Inflammatory macrophage treated with lipopolysaccharide for 1 hour (primary cell): ENCODE results near the gene STARD7.
A peak's percentile ranks its signal among the peaks of the same experiment; 100 is the strongest.

Experiments used
- DNase-seq, 2 donors: peaks; one replicate each; pipeline ENCODE4 v3.0.0-alpha.2; 2020 to 2022

STARD7 gene, protein sequence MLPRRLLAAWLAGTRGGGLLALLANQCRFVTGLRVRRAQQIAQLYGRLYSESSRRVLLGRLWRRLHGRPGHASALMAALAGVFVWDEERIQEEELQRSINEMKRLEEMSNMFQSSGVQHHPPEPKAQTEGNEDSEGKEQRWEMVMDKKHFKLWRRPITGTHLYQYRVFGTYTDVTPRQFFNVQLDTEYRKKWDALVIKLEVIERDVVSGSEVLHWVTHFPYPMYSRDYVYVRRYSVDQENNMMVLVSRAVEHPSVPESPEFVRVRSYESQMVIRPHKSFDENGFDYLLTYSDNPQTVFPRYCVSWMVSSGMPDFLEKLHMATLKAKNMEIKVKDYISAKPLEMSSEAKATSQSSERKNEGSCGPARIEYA

DNA sequence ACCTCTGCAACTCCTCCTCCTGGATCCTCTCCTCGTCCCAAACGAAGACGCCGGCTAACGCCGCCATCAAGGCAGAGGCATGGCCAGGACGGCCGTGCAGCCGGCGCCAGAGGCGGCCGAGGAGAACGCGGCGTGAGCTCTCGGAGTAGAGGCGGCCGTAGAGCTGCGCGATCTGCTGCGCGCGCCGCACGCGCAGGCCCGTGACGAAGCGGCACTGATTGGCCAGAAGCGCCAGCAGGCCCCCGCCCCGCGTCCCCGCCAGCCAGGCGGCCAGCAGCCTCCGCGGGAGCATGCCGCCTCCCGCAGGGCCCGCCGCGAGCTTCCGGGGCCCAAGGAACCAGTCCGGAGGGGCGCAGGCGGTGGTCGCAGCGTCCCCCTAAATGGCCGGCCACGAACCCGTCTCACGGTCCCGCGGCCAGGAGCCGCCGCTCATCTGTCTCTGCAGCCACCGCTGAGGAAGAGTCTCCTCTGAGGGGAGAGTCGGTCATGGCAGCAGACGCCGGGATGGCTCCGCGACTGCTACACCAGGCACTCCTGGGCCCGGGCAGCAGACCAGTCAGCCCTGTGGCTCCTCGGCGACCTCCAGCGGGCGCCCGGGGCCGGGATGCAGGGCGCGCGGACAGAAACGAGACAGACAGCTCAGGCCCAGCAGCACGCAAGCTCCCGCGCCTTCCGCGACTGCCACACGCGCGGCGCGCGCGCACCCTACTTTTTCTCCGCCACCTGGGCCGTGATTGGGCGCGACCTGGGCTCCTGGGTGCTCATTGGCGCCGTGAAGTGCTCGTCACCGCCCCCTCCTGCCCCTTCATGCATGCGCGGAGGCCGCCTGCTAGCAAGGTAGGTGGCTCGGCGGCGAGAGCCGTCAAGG is at the start of gene STARD7:
STARD7 (minus strand) TSS at position 685 of the 868 bp plus-strand sequence; CDS start at position 292, 393 bp downstream.
- DNase-seq, result peak; percentile 94 to 97

DNA sequence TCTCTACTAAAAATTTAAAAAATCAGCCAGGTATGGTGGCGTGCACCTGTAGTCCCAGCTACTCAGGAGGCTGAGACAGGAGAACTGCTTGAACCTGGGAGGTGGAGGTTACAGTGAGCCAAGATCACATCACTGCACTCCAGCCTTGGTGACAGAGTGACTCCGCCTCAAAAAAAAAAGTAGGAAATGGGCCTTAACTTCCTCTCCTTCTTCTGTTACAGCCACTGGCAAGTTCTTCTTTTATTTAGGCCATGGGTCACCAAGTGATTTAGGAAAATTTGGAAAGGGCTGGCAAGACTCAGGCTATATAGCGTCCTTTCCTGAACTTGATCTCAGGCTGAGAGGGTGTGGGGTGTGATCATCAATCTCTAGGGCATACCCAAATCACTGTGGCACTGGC is 49.1 kb upstream of the STARD7 start:
- DNase-seq, result peak; percentile 79 to 91

GRCh38 chr2:96256611-96257113 is 48.0 kb upstream of the STARD7 start:
- peak; percentile 64 to 71 for DNase-seq

GRCh38 chr2:96254571-96254970 is 45.9 kb upstream of the STARD7 start:
- DNase-seq, result no peak

- no peak for DNase-seq
These were observed 44.4 kb upstream of the STARD7 start for GRCh38 chr2:96253006-96253405.

DNA sequence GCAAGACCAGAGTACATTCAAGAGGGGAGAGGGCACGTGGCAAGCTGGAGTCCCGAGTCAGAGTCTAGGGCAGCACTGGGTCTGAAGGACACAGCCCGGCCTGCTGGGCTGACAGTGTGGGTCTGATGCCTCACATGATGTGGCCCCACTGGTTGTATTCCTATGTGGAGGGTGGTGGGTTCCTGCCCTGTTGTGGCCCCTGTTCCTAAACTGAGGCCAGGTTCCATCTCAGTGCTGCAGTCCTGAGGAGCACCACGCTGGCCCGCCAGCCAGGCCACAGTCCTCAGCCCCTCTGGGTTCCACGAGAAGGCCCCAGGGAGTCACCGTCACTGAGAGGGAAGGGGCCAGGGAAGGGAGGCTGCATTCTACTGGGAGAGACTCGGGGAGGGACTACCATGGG is 43.9 kb upstream of the STARD7 start:
- DNase-seq, result no peak

DNA sequence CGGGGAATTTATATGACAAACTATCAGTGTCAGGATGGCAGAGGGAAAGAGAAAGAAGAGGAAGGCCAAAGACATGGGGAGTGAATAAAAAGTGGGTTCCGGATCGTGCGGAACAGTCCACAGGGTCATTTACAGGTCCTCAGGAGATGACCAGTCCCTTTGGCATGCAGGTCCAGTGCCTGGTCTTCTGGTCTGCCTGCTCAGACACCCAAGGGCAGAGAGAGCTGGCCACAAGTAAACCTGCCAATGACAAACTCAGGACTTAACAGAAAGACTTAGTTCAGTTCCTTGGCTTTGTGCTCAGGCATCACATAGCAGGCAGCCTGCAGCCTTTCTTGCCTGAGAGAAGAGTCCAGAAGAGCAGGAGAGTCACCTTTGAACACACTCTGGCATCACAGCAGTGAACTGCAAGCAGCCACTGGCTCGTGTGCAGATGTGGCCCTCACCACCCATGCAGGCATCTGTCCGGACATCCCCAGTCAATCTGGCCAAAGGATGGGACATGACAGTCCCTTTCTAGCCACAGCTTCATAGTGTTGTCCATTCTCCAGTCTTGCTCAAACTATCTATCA is 43.2 kb upstream of the STARD7 start:
- peak in 1 of 2 donors; percentile 21 for DNase-seq

GRCh38 chr2:96250188-96250587 is 41.6 kb upstream of the STARD7 start:
- DNase-seq, result no peak

- no peak for DNase-seq
These were observed 41.0 kb upstream of the STARD7 start for GRCh38 chr2:96249654-96250053.

- no peak for DNase-seq
These were observed 40.0 kb upstream of the STARD7 start for GRCh38 chr2:96248624-96249023.

DNA sequence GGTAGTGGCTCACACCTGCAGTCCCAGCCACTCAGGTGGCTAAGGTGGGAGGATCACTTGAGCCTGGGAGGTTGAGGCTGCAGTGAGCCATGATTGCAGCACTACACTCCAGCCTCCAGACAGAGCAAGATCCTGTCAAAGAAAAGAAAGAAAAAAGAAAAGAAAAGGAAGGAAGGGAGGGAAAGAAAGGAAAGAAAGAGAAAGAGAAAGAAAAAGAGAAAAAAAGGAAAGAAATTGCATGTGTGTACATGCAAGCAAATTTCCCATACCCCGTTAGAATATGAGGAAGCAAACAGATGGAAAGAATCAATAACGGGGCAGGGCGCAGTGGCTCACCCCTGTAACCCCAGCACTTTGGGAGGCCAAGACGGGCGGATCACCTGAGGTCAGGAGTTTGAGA is 39.3 kb upstream of the STARD7 start:
- DNase-seq, result no peak

- peak; percentile 68 to 84 for DNase-seq
These were observed 38.4 kb upstream of the STARD7 start for GRCh38 chr2:96247009-96247408.

DNA sequence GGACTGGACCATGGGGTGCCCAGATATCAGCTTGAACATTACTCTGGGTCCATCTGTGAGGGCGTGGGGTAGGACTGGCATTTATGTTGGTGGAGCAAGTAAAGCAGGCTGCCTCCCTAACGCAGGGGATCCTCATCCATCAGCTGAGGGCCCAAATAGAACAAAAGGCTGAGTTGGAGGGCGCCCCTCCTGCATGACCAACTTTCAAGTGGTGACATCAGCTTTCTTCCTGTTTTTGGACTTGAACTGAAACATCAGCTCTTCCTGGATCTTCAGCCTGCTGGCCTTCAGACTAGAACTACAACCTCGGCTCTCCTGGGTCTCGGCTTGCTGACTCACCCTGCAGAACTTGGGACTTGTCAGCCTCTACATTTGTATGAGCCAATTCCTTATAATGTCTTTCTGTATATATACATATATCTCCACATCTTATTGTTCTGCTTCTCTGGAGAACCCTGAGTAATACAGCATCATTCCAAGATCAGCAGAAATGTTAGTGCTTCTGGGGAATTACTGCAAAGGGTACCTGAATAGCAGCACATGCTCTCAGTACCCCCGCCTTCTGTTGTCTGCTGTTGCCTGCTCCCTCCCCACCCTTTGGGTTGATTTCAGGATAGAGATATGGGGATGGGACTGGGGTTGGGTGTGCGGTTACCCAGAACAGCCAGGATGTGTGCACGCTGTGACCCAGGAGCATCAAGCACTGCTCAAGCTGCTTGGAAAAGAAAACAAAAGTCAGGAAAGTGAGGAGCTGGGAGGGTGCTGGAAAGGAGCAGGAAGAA is 37.2 kb upstream of the STARD7 start:
- peak; percentile 84 to 91 for DNase-seq

DNA sequence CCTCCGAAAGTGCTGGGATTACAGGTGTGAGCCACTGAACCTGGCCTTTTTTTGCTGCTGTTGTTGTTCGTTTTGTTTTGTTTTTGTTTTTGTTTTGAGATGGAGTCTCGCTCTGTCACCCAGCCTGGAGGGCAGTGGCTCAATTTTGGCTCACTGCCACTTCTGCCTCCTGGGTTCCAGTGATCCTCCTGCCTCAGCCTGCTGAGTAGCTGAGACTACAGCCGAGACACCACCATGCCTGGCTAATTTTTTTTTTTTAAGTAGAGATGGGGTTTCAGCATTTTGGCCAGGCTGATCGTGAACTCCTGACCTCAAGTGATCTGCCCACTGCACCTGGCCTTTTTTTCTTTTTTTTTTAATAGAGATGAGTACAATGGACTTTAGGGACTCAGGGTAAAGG is 35.2 kb upstream of the STARD7 start:
- DNase-seq, result no peak

DNA sequence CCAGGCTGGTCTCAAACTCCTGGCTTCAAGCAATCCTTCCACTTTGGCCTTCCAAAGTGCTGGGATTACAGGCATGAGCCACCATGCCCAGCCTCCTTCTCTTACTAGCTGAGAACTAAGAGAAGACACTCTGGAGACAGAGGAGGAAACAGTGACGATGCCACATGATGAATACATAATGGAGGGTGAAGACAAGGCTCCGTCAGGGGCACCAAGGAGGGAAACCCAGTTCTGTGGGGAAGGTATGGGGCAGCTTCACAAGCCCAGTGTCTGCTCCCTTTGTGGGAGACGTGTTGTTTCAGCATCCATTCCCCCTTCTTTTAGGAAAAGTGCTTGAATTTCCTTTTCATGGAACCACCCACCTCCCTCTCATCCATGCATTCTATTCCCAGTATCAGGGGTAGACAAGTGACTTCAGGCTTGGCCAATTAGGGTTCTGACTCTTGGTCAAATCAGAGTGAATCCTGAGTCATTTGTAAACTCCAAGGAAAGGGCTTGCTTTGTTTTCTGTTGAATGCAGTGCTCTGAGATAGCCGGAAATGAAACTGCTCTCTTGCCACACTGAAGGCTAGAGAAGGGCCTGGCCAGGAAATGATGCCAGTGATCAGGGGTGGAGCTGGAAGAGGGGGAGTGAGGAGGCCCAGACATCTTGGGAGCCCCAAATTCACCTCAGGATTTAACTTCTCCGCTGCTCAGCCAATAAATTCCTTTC is 33.4 kb upstream of the STARD7 start:
- DNase-seq, result peak; percentile 91

- no peak for DNase-seq
These were observed 32.6 kb upstream of the STARD7 start for GRCh38 chr2:96241227-96241626.

- DNase-seq, result no peak
These were observed 31.9 kb upstream of the STARD7 start for GRCh38 chr2:96240341-96241038.

- DNase-seq, result no peak
These were observed 31.2 kb upstream of the STARD7 start for GRCh38 chr2:96239745-96240264.

DNA sequence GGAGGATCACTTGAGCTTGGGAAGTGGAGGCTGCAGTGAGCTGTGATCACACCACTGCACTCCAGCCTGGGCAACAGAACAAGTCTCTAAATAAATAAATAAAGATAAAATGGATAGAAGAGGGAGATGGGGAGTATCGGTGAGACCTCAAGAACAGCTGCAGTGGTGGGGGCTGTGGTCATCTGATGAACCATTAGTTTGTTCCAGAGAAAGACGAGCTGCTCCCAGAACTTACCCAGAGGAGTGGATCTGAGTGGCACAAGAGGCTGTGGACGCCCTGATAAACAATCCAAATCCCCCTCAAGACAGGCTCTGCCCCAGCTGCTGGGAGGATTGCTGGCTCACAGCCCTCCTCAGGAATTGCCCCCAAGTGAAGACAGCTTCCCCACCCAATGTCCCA is 30.5 kb upstream of the STARD7 start:
- no peak for DNase-seq

- no peak for DNase-seq
These were observed 29.6 kb upstream of the STARD7 start for GRCh38 chr2:96238266-96238665.

GRCh38 chr2:96236882-96237281 is 28.3 kb upstream of the STARD7 start:
- no peak for DNase-seq
